Fibroblast of mammary gland (primary cell): ENCODE data around the gene SHKBP1.
A peak's percentile ranks its signal among the peaks of the same experiment; 100 is the strongest.

Experiments
- DNase-seq: peaks from one replicate; pipeline ENCODE4 v3.0.0-alpha.2; 2010; ENCODE audit warnings: low read depth
- H3K4me3 ChIP-seq: 2 replicates; pipeline ENCODE4 v1.5.1; 2011; ENCODE audit warnings: low read depth, mild to moderate bottlenecking, low read length, moderate library complexity; ENCODE audit not compliant: control insufficient read depth
- TF ChIP-seq, protein P1 (sequence below): conservative IDR thresholded peaks from 2 replicates; pipeline ENCODE4 v1.5.1; 2011; ENCODE audit warnings: low read depth, low read length, inconsistent platforms; ENCODE audit not compliant: control insufficient read depth, insufficient read depth

SHKBP1 gene

DNA sequence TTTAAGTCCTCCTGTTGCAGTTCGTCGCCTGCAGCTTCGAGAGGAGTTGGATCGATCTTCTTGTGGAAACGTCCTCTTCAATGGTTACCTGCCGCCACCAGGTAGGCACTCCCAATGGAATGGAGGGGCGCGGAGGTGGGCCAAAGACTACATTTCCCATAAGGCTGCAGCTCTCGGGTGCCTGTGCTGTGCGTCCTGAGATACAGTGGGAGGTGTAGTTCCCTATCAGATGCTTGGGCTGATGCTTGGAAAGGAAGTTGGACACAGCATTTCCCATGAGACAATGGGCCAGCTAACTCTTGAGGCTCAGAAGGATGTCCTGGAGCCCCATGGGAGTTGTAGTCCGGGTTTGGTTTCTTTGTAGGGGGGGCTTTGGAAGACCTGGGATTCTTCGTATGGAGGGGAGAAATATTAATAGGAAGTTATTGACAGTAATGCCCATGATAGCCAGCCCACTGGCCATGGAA, 1.8 kb downstream of the SHKBP1 start:
- peak; percentile 40 for DNase-seq
- TF ChIP-seq, protein P1, sequence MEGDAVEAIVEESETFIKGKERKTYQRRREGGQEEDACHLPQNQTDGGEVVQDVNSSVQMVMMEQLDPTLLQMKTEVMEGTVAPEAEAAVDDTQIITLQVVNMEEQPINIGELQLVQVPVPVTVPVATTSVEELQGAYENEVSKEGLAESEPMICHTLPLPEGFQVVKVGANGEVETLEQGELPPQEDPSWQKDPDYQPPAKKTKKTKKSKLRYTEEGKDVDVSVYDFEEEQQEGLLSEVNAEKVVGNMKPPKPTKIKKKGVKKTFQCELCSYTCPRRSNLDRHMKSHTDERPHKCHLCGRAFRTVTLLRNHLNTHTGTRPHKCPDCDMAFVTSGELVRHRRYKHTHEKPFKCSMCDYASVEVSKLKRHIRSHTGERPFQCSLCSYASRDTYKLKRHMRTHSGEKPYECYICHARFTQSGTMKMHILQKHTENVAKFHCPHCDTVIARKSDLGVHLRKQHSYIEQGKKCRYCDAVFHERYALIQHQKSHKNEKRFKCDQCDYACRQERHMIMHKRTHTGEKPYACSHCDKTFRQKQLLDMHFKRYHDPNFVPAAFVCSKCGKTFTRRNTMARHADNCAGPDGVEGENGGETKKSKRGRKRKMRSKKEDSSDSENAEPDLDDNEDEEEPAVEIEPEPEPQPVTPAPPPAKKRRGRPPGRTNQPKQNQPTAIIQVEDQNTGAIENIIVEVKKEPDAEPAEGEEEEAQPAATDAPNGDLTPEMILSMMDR = no peak
- no peak overlapping the region for H3K4me3 ChIP-seq

DNA sequence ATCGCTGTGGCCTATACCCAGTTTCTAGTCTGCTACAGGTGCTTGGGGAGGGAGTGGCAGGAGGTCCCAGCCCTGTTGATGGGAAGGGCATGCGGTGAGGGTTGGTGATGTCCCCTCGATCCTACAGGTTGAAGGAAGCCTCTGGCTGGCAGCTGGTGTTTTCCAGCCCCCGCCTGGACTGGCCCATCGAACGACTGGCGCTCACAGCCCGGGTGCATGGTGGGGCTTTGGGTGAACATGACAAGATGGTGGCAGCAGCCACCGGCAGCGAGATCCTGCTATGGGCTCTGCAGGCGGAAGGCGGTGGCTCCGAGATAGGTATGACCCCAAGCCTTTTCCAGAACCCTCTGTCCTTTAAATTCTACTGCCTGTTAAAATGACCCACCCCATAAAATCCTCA, 3.9 kb downstream of the SHKBP1 start:
- H3K4me3 ChIP-seq = no peak overlapping the region
- TF ChIP-seq, protein P1 = no peak
- DNase-seq = no peak

DNA sequence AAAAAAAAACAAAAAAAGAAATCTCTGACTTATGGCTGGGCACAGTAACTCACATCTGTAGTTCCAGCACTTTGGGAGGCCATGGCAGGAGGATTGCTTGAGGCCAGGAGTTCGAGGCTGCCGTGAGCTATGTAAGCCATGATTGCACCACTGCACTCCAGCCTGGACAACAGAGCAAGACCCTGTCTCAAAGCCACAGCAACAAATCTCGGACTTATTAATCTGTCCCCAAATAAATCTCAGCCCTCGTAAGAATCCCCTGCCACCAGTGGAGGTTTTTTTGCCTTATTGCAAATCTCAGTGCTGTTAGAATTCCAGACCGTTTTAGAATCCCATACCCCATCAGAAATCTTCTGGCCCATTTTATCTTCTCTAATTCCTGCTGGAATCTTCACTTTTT, 4.9 kb downstream of the SHKBP1 start:
- DNase-seq = no peak
- TF ChIP-seq, protein P1 = no peak
- H3K4me3 ChIP-seq = no peak overlapping the region

DNA sequence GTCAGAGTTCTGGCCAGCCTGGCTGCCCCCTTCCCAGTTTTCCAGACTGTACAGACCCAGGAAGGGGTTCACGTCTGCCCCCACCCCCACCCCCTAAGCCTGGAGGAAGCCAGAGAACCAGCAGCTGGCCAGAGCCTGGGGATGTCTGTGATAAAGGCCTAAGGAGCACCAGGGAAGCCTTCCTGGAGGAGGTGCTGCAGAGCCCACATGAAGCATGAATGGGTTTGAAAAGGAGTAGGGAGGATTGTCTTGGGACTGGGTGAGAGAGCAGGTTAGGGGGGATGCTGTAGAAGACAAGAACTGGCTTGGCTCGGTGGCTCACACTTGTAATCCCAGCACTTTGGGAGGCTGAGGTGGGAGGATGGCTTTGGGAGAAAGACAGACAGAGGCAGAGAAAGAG, 5.8 kb downstream of the SHKBP1 start:
- TF ChIP-seq, protein P1 = no peak
- H3K4me3 ChIP-seq = no peak overlapping the region
- no peak for DNase-seq

DNA sequence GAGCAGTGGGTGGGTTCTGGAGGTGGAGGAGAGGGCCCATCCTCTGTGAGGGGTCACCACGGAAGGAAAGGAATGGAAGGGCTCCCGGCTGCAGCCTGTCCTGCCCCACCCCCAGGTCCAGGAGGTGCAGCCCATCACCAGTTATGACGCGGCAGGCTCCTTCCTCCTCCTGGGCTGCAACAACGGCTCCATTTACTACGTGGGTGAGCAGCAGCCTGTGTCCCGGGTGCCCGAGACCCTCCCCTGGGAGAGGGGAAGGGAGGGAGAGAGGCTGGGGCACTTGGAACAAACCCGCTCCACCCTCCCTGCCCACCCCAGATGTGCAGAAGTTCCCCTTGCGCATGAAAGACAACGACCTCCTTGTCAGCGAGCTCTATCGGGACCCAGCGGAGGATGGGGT, 6.6 kb downstream of the SHKBP1 start:
- no peak overlapping the region for H3K4me3 ChIP-seq
- TF ChIP-seq, protein P1 = no peak
- no peak for DNase-seq

DNA sequence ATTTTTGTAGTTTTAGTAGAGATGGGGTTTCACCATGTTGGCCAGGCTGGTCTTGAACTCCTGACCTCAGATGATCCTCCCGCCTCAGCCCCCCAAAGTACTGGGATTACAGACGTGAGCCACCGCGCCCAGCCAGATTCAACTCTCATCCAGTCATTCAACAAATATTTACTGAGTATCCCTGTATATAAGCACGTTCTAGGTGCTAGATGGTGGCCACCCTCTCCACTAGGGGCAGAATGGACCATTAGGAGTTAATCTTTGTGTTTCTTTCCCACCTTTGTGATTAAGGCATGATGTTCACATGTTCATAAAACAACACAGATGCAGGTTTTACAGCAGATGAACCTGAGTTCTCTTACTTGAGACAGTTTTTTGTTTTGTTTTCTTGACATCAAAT, 7.3 kb downstream of the SHKBP1 start:
- H3K4me3 ChIP-seq = no peak overlapping the region
- TF ChIP-seq, protein P1 = peak; percentile 31
- DNase-seq = no peak
